Endodermal cell (in vitro differentiated cells): ENCODE results near the gene DDX39B. TPM values are rescaled to one million over a fixed set of nuclear protein-coding genes. Genes with fewer than 3 reads are reported as not detected.

Experiments used
- DNase-seq: peaks from one replicate; pipeline ENCODE4 v3.0.0-alpha.2; 2017
- H3K27ac ChIP-seq: 2 replicates; pipeline ENCODE4 v1.5.1; 2013; ENCODE audit warnings: mild to moderate bottlenecking, low read depth, low read length, moderate library complexity
- H3K27me3 ChIP-seq: 2 replicates; pipeline ENCODE4 v1.6.1; 2013; ENCODE audit warnings: mild to moderate bottlenecking, low read length, moderate library complexity; ENCODE audit not compliant: insufficient read depth, control insufficient read depth, poor library complexity, severe bottlenecking
- H3K36me3 ChIP-seq: 2 replicates; pipeline ENCODE4 v1.7.0; 2013; ENCODE audit warnings: mild to moderate bottlenecking, low read length, moderate library complexity; ENCODE audit not compliant: control insufficient read depth, insufficient read depth
- H3K4me1 ChIP-seq: one replicate; pipeline ENCODE4 v1.7.0; 2013; ENCODE audit warnings: low read length; ENCODE audit not compliant: control insufficient read depth, insufficient read depth
- H3K4me3 ChIP-seq: 2 replicates; pipeline ENCODE4 v1.5.1; 2013; ENCODE audit warnings: mild to moderate bottlenecking, low read length, moderate library complexity
- H3K9ac ChIP-seq: 2 replicates; pipeline ENCODE4 v1.6.1; 2013; ENCODE audit warnings: mild to moderate bottlenecking, low read length, moderate library complexity; ENCODE audit not compliant: poor library complexity, severe bottlenecking; ENCODE audit errors: extremely low read depth
- H3K9me3 ChIP-seq: 2 replicates; pipeline ENCODE4 v1.6.1; 2013; ENCODE audit warnings: mild to moderate bottlenecking, low read length, moderate library complexity; ENCODE audit not compliant: control insufficient read depth
- H3K27ac Mint-ChIP-seq: 2 replicates; pipeline ENCODE4 v1.8.0; 2020; ENCODE audit warnings: mixed read lengths
- H3K27me3 Mint-ChIP-seq: 2 replicates; pipeline ENCODE4 v1.8.0; 2021; ENCODE audit warnings: mild to moderate bottlenecking, mixed read lengths; ENCODE audit not compliant: insufficient read depth
- H3K36me3 Mint-ChIP-seq: 2 replicates; pipeline ENCODE4 v1.8.0; 2020; ENCODE audit warnings: low read depth, mixed read lengths
- H3K4me1 Mint-ChIP-seq: 2 replicates; pipeline ENCODE4 v1.8.0; 2020; ENCODE audit warnings: mixed read lengths
- H3K4me3 Mint-ChIP-seq: 2 replicates; pipeline ENCODE4 v1.8.0; 2020; ENCODE audit warnings: mild to moderate bottlenecking, moderate library complexity, mixed read lengths
- H3K9me3 Mint-ChIP-seq: 2 replicates; pipeline ENCODE4 v1.8.0; 2020; ENCODE audit warnings: mild to moderate bottlenecking, mixed read lengths
- CTCF ChIP-seq: fragments of 200-600 bp; sonication (generic); conservative IDR thresholded peaks from 2 replicates; pipeline ENCODE4 v1.5.0; 2021; ENCODE audit warnings: antibody characterized with exemption, mild to moderate bottlenecking
- WGBS, 2 experiments: methylation state at CpG; one replicate each; pipeline versions ENCODE4 v1.1.5 to v1.1.7; 2013; ENCODE audit warnings: missing lambda C conversion rate in 2 of 2, mixed read lengths in 1 of 2; ENCODE audit not compliant: insufficient coverage in 1 of 2, insufficient read length in 1 of 2; 5-methylcytosine and 5-hydroxymethylcytosine counted together
- total RNA-seq, 2 donors: library from RNA; stranded (reverse); fragmentation: NEBNext Ultra II Directional in 1 of 2; extraction: Animal tissue kit (Norgen Biotek cat#: 25700) in 1 of 2; gene quantifications; 2 replicates in 1 of 2; 3 replicates in 1 of 2; pipeline ENCODE4 v1.2.1, GENCODE V29; 2021

Gene DDX39B
- total RNA-seq, 2 donors from 2014 or later = 572 to 654 TPM

- no peaks in the 10 kb centered on the region for H3K27me3 ChIP-seq
- peaks cover 17% of the 10 kb centered on the region for H3K4me1 Mint-ChIP-seq
- no peaks in the 10 kb centered on the region for H3K9me3 Mint-ChIP-seq
- no peaks in the 10 kb centered on the region for H3K4me1 ChIP-seq
- peaks cover 40% of the 10 kb centered on the region for H3K36me3 Mint-ChIP-seq
- H3K4me3 Mint-ChIP-seq = no peak within 1 kb of the TSS
- H3K27me3 Mint-ChIP-seq = no peaks in the 10 kb centered on the region
- no peaks in the 10 kb centered on the region for H3K9me3 ChIP-seq
- no peak within 1 kb of the TSS for H3K4me3 ChIP-seq
- peak within 1 kb of the TSS; percentile 92 for H3K27ac Mint-ChIP-seq
- peak; percentile 75 for DNase-seq
- H3K27ac ChIP-seq = peak within 1 kb of the TSS; percentile 41
- H3K9ac ChIP-seq = no peak within 1 kb of the TSS
- TF ChIP-seq CTCF = no peak
- H3K36me3 ChIP-seq = peaks cover 44% of the 10 kb centered on the region
- WGBS, 2 experiments = 81 to 94% methylated on average over 4 to 7 of the region's 7 CpGs
Observed at GRCh38 chr6:31528821-31529328, 12.9 kb downstream of the DDX39B start, which contains the start of gene MCCD1. MCCD1 (plus strand) TSS chr6:31528962; CDS start chr6:31529015, 53 bp downstream.

GRCh38 chr6:31528307-31528777 lies 13.5 kb downstream of the DDX39B start:
- peak; percentile 52 for DNase-seq
- no peak overlapping the region for H3K4me3 ChIP-seq
- H3K27me3 ChIP-seq = no peaks in the 10 kb centered on the region
- WGBS, 2 experiments = 92 to 95% methylated on average over 4 of the region's 4 CpGs
- Mint-ChIP-seq H3K4me3 (no peak overlapping the region), H3K36me3 (peaks cover 35% of the 10 kb centered on the region), H3K27me3 (no peaks in the 10 kb centered on the region), H3K9me3 (no peaks in the 10 kb centered on the region), H3K4me1 (peaks cover 17% of the 10 kb centered on the region), H3K27ac (peak overlapping the region; percentile 48)
- no peak overlapping the region for H3K9ac ChIP-seq
- peak overlapping the region; percentile 36 for H3K27ac ChIP-seq
- H3K36me3 ChIP-seq = peaks cover 39% of the 10 kb centered on the region
- no peaks in the 10 kb centered on the region for H3K9me3 ChIP-seq
- TF ChIP-seq CTCF = no peak
- no peaks in the 10 kb centered on the region for H3K4me1 ChIP-seq

GRCh38 chr6:31525932-31526591 lies 15.7 kb downstream of the DDX39B start:
- Histone ChIP-seq H3K36me3 (peaks cover 16% of the 10 kb centered on the region), H3K27me3 (no peaks in the 10 kb centered on the region), H3K4me3 (no peak overlapping the region), H3K4me1 (no peaks in the 10 kb centered on the region), H3K9me3 (no peaks in the 10 kb centered on the region), H3K27ac (no peak overlapping the region), H3K9ac (no peak overlapping the region)
- Mint-ChIP-seq H3K27me3 (peaks cover 8% of the 10 kb centered on the region), H3K9me3 (no peaks in the 10 kb centered on the region), H3K27ac (no peak overlapping the region), H3K4me1 (peaks cover 17% of the 10 kb centered on the region), H3K36me3 (peaks cover 16% of the 10 kb centered on the region), H3K4me3 (no peak overlapping the region)
- no peak for TF ChIP-seq CTCF
- WGBS, 2 experiments = 94 to 100% methylated on average over 2 to 4 of the region's 4 CpGs
- no peak for DNase-seq
